G401.6 (cell line): Measurements from ENCODE around the gene KDM4B.
A peak's percentile ranks its signal among the peaks of the same experiment; 100 is the strongest.

Experiments used
- FAIRE-seq: peaks from 2 replicates; lab custom pipeline; 2012; peaks lifted over from hg19 to GRCh38; lab: Jason Lieb, UNC

KDM4B gene

GRCh38 chr19:5013761-5014160 lies 44.8 kb downstream of the KDM4B start:
- no peak for FAIRE-seq

DNA sequence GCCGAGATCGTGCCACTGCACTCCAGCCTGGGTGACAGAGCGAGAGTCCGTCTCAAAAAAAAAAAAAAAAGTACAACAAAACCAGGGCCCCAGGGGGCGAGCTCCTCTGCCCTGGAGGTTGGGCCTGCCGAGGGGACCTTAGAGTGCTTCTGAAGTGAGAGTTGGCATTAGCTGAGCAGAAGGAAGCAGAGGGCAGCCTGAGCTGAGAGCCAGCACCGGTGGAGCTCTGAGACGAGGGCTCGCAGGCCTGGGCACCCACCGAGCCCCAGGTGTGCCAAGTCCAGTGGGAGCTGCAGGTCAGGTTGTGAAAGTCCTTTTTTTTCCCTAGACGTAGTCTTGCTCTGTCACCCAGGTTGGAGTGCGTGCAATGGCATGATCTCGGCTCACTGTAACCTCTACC lies 46.0 kb downstream of the KDM4B start:
- no peak for FAIRE-seq

DNA sequence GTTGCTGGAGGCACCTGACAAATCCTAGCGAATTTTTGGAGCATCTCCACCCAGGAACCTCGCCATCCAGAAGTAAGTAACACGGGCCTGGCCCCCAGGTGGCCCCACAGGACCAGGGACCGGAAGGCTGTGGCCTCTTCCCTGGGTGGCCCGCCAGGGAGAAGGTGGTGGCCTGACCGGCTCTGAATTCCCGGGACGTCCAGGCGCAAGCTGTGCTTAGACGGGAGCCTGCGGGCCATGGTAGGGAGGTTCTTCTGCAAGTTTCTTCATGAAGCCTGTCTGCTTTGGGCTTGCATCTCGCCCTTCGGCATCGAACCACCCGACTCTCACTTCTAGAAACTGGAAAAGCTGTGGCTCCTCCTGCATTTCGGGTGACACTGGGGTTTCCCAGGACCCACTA lies 47.4 kb downstream of the KDM4B start:
- FAIRE-seq: no peak

- FAIRE-seq: no peak
Measured at GRCh38 chr19:5016781-5017180, 47.9 kb downstream of the KDM4B start.

DNA sequence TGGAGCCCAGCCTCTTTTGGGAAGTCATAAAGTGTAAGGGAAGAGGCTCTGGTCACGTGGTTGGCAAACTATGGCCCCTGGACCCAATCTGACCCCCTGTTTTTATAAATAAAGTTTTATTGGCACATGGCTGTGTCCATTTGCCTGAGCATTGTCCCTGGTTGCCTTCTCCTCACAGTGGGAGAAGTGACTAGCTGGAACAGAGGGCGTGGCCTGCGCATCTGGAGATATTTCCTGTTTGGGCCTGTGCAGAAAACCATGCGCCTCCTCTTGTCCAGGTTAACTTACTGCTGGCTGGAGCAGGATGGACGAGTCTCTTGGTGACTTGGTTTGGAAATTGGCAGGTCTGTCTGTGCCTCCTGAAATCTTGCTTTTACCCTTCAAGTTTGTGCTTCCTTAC lies 48.3 kb downstream of the KDM4B start:
- FAIRE-seq: no peak

DNA sequence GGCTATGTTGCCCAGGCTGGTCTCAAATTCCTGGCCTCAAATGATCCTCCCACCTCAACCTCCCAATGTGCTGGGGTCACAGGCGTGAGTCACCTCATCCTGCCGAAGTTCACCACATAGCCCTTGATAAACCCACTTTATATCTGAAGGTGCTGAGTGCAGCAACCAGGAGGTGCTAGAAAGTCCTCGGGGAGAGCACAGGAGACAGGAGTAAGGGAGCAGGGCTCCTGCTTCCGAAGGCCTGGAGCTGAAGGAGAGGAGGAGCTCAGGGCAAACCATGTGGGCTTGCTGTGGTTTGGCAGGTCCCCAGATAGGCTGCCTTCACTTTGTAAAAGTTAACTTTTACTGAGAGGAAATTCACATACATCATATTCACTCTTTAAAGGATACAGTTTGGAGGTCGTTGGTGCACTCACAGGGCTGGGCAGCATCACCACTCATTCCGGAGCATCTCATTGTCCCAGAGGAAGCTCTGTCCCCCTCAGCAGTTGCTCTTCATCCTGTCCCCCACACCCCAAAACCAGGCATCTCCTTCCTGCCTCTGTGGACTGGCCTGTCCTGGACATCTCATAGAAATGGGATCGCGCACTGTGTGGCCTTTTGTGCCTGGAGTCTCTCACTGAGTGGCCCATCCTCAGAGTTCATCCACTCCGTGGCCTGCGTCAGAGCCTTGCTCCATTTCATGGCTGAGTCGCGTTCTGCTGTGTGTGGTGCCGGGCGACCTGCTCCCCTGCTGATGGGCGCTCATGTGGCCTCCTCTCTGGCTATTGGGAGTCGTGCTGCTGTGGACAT lies 49.5 kb downstream of the KDM4B start:
- FAIRE-seq: no peak

DNA sequence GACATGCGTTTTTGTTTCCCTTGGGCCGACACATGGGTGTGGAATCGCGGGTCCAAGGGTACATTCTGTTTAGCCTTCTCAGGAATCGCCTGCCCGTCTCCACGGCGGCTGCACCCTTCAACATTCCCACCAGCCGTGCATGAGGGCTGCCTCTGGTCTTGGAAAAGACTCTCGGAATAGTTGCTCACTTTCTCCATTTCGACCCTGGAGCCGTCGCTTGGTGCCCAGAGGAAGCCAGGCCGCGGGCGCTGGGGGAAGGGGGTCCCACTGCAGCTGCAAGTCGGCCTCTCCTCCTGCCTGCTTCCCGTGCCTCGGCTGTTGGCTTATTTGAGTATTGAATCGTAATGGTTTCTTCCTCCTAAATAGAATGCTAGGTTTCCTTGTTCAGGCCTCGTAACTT lies 51.5 kb downstream of the KDM4B start:
- FAIRE-seq: no peak

- FAIRE-seq: no peak
Measured at GRCh38 chr19:5021046-5021445, 52.1 kb downstream of the KDM4B start.

- FAIRE-seq: no peak
Measured at GRCh38 chr19:5022066-5022860, 53.4 kb downstream of the KDM4B start.

DNA sequence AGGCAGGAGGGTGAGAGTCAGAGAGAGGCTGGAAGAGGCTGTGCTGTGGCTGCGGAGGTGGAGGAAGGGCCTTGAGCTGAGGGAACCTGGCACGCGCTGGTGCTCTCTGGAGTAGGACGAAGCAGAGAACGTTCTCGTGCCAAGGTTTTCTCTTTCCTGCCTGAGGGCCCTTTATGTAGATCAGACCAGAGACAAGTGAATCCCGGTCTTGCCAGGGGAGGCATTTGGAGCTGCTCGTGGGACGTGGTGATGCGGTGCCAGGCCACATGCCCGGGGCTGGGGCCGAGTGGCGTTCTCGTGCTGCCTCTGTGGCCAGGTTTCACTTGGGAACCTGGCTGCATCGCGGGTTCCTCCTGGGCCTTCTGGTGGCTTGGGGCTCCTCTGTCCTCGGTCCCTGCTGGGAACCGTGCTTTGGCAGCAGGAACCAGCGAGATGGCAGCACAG lies 54.2 kb downstream of the KDM4B start:
- FAIRE-seq: no peak

DNA sequence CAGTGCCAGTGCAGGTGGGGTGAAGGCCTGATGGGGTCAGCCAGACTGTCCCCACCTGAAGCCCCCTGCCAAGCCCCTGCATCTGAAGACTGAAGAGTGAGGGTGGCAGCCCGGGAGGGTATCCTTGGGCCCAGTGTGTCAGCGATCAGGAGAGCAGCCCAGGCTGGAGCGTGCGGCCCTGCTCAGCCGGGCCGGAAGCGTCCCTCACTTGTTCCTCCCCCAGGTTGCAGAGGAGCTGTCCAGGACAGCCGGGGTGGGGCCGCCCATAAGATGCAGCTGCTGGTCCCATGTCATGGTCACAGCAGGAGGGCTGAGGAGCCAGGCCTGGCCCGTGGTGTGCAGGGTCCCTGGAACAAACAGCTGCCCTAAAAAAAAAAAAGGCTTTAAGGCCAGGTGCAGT lies 55.4 kb downstream of the KDM4B start:
- no peak for FAIRE-seq

- no peak for FAIRE-seq
Measured at GRCh38 chr19:5025027-5025426, 56.1 kb downstream of the KDM4B start.

DNA sequence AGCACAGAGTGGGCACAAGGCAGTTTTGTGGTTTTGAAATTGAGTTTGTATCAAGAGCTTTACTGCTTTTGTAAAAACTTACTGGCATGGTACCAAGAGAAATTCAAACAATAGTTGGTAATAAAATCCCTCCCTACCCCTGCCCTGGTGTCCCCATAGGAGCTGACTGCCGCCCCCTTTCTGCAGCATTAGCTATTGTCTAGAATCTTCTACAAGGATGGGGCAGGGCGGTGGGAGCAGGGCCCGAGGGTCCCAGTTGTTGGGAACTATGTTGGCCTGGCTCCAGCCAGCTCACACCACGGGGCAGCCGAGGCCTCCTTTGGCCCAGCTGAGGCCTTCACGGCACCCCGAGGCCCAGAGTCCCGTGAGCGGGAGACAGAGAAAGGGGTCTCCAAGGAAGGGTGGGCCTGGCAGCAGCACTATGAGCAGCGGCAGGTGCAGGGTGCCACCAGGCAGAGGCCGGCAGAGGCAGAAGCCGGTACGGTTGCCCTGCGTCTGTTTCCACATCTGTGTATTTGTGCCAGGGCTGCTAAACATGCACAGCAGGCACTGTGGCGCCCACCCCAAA lies 57.9 kb downstream of the KDM4B start:
- no peak for FAIRE-seq

- FAIRE-seq: no peak
Measured at GRCh38 chr19:5028229-5028886, 59.4 kb downstream of the KDM4B start.

DNA sequence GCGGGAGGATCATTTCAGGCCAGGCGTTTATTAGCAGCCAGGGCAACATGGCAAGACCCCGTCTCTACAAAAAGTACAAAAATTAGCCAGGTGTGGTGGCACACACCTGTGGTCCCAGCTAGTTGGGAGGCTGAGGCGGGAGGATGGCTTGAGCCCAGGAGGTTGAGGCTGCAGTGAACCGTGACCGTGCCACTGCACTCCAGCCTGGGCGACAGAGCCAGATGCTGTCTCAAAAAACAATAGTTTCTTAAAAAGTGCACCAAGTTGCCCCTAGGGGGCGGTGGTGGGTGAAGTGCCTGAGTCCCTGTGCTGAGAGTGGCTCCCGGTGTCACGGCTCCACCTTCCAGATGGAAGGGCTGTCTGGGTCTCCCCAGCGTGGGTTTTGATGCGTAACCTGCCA lies 60.7 kb downstream of the KDM4B start:
- peak; percentile 45 for FAIRE-seq

DNA sequence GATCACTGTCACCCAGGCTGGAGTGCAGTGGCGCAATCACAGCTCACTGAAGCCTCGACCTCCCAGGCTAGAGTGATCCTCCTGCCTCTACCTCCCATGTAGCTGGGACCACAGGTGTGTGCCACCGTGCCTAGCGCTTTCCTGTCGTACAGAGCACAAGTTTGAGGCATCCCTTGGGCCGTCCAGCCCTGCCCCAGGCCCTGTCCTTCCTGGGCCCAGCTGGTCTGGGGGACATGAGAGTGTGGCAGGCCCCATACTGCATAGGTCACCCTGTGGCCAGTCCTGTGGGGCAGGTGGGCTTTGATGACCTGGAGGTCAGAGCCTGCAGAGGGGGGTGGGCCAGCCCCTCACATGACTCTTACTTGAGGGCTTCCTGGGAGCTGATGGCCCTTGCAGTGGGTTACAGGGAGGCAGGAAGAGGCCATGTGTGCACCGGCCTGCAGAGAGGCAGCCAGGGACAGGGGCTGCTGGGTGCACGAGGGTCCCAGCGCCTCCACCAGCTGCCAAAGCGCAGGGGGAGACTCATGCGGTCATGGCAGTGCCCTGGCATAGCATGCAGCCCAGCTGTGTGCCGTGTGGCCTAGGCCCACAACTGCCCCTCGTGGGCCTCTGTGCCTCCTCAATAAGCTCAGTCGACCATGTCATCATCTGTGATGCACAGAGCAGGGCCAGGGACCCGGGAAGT lies 61.4 kb downstream of the KDM4B start:
- FAIRE-seq: no peak

DNA sequence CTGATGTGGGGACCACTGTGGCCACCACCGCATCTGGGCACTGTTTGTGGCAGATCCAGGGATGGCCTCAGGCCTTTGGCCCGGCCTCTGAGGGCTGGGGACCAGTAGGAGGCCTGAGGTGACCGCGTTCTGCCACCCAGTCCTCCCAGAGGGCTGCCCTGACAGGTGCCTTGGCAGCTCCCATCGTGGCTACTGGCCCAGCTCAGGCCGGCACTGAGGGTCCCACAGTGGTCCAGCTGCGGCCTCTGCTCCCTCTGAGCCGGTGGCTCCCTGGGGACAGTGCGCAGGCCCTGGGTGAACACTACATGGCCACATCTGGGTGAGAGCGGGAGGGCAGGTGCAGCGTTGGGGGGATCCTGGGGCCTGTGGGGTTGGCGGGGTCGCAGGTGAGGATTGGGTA lies 61.9 kb downstream of the KDM4B start:
- no peak for FAIRE-seq

GRCh38 chr19:5031231-5032100 lies 62.6 kb downstream of the KDM4B start:
- no peak for FAIRE-seq

- FAIRE-seq: no peak
Measured at GRCh38 chr19:5032101-5032967, 63.4 kb downstream of the KDM4B start.

- FAIRE-seq: no peak
Measured at GRCh38 chr19:5035105-5035761, 66.3 kb downstream of the KDM4B start.
